HG03060 (cell line): Measurements from ENCODE around the gene ATRIP.

ENCODE experiments used
- ATAC-seq: cut with Tn5 transposase; IDR thresholded peaks from one replicate; pipeline ENCODE4 v1.9.1; 2021; ENCODE audit warnings: low read depth, moderate number of reproducible peaks; ENCODE audit not compliant: unreplicated experiment

ATRIP gene

DNA sequence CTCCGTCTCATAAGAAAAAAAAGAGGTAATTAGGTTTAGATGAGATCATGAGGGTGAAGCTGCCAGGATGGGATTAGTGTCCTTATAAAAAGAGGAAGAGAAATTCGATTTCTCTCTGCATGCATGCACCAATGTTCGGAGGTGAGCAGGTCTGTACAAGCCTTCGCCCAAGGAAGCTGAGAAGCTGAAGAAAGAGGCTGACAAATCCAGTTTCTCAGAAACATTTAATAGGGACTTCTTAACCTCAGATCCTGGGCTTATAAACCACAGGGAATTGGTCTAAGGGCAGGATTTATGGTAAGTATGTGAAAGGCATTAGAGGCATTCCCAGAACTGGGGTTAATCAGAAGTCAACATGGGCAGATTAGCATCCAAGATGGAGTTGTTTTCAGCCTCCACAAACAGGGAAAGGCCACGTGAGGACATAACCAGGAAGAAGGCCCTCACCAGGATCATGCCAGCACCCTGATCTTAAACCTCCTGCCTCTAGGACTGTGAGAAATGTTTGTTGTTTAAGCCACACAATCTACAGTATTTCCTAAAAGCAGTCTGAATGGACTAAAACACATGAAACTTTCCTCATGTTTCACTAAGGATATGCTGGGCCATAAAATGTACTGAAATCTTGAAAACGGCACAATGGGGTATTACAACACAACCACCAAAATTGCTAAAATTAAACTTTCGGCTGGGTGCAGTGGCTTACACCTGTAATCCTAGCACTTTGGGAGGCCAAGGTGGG is 46.1 kb downstream of the ATRIP start:
- no peak for ATAC-seq

DNA sequence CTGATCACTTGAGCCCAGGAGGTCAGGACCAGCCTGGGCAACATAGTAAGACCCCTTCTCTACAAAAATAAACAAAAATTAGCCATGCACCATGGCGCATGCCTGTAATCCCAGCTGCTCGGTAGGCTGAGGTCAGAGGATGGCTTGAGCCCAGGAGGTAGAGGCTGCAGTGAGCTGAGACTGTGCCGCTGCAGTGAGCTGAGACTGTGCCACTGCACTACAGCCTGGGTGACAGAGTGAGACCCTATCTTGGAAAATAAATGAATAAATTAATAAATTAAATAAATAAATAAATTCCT is 46.6 kb downstream of the ATRIP start:
- ATAC-seq = no peak

DNA sequence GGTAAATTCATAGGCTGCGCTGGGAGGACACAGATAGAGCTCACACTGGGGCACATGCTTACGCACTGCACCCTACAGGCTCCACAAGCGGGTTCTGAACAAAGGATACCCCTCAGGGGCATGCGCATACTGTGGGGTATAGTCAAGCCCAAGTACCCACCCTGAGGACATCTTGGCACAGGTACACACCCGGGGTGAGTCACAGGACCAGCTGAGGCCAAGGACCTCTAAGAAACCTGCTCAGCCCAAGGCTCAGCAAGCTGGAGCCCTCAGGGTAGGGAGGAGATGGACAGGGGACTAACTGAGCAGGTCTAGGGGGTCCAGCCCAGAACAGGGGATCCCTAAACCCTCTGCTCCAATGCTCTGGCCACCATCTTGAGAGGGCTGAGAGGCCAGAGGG is 54.1 kb downstream of the ATRIP start:
- ATAC-seq = no peak

DNA sequence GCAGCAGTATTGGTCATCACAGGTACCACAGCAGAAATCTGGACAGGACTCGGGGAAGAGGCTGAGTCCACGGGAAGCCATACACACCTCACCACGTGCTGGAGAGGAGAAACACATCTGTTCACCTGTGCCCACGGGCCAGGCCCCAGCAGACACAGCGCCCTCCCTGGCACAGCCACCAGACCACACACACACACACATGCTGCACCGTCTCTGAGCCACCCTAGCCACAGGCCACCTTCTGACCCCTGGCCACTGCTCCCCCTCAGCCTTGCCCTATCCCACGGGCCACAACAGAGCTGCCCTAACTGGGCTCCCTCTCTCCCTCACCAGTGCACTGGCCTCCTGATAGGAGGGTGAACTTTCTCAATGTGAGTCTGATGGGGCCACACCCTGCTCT is 54.7 kb downstream of the ATRIP start:
- no peak for ATAC-seq

DNA sequence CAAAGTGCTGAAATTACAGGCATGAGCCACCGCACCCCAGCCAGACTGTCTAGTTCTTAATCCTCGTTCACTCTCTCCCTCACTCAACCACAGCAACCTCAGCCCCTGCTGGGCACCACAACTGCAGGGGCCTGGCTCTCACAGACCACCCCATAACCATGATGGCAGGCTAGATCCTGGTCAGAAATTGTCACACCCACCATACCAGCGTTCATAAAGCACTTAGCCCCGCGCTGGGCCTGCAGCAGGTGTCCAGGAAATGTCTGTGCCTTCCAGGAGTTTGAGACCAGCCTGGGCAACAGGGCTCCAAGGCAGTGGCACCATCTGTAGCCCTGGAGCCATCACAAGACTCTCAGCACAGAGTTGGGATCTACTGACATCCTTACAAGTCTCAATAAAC is 55.6 kb downstream of the ATRIP start:
- no peak for ATAC-seq

DNA sequence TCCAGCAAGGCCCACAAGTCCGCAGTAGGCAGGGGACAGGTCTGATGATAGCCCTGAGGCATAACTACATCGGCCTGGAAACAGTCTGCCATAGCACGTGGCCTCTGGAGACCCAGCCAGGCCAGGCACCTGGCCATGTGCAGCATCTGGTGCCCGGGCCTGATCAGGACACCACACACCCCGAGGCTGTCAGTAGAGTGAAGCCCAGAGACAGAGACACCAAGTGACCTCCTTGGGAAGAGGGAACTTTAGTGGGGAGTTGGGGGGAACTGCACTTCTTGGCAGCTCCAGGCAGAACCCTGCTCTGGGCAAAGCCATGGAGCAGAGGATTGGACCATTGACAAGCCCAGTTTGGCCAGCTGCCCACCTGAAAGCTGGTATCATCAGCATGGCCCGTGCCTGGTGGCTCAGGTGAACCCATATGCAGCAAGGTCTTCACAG is 56.2 kb downstream of the ATRIP start:
- ATAC-seq = no peak

DNA sequence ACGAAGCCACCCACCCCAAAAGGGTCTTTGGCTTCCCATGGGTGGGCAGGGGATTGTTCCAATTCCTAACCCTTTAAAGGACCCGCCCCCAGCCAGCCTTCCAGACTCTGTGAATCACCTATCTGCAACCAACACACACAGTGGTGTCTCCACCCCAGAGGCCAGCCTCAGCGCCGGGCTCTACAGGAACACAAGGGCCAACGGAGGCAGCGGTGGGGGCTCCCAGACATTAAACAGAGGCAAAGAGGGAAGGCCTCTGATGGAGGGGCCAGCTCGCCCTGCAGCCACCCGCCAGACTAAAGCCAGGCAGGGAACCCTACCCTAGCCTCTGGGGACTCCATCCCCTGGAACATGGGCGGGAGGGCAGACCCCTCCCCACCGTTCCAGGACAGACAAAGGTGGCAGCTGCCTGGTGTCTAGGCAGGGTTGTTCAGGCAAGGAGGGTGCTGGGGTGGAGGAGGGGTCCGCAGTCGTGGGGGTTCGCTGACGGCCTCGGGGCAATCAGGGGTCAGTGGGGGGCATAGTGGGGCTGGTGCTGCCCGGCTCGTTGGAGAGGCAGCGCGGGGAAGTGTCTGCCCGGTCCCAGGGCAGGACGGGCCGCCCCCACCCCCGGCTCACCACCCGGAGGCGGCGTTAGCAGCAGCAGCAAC is 57.0 kb downstream of the ATRIP start:
- ATAC-seq = no peak

DNA sequence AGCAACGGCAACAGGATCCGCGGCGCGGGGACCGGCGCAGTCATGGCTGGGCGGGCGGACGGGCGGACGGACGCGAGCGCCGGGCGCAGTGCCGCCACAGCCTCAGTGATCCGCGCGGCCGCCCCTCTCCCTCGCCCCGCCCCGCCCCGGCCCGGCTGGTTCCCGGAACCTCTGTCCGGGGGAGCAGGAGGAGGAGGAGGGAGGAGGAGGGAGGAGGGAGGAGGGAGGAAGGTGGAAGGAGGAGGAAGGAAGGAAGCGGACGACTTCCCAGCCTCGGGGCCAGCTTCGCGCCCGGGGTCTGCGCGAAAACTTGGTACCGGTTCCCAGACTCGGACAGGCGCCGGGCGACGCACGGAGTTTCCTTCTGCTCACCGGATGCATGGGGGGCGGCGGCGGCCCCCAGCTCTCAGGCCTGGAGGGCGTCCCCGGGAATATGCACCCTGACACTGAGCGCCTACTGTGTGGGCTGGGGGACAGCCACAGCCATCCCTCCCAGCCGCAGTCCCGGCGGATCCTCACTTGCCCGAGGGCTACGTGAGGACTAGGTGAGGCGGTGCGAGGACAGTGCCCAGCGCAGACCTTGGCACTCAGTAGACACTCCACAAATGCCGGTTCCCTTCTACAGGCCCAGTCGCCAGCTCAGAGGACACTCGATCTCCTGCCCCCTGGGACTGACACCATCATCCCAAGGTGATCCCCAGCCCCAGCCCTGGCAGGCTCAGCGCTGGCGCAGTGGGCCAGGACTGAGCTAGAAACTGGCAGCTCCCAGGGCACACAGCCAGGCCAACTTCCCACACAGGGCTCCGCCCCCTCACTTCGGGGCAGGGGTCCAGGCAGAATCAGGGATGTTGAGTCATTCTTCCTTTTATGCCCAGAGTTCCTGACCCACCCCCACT is 57.8 kb downstream of the ATRIP start, which contains the start of gene SHISA5:
Gene SHISA5 (minus strand): TSS at position 124 of the 896 bp plus-strand sequence. CDS start 80 bp downstream, at position 44.
- ATAC-seq = no peak

DNA sequence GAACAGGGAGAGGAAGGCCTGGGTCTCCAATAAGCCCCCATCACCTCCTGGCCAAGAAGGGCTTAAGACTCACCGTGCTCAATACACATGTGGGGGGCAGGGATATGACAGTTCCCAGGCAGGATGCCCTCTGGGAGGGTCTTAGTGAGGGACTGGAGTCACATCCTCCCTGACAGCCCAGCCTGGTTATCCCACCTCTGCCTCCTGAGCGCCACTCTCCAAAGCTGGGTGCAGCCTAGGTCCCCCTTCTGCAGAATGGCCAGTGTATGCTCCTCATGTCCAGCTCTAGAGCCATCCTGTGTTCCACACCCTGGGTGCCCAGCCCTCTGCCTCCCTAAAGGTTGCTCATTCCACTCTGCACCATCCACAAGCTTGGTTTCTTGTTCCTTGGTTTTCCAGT is 58.6 kb downstream of the ATRIP start:
- no peak for ATAC-seq

DNA sequence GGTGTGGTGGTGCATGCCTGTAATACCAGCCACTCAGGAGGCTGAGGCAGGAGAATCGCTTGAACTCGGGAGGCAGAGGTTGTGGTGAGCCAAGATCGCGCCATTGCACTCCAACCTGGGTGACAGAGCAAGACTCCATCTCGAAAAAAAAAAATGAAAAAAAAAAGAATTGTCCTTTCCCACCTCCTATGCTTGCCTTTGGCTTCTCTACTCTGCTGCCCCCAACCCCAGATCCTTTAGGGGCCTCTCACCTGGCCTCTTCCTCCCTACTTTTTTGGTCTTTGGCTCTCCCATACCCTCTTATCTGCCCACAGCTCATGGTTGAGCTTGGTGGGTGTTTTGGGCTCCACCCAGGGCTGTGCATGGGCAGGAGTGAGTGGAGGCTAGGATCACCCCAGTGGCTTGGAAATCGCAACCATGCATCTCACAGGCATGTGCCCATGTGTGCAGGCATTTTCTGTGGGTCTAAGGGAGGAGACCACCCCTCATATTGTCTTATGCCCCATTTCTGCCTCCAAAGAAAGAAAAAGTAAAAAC is 59.5 kb downstream of the ATRIP start:
- ATAC-seq = no peak

DNA sequence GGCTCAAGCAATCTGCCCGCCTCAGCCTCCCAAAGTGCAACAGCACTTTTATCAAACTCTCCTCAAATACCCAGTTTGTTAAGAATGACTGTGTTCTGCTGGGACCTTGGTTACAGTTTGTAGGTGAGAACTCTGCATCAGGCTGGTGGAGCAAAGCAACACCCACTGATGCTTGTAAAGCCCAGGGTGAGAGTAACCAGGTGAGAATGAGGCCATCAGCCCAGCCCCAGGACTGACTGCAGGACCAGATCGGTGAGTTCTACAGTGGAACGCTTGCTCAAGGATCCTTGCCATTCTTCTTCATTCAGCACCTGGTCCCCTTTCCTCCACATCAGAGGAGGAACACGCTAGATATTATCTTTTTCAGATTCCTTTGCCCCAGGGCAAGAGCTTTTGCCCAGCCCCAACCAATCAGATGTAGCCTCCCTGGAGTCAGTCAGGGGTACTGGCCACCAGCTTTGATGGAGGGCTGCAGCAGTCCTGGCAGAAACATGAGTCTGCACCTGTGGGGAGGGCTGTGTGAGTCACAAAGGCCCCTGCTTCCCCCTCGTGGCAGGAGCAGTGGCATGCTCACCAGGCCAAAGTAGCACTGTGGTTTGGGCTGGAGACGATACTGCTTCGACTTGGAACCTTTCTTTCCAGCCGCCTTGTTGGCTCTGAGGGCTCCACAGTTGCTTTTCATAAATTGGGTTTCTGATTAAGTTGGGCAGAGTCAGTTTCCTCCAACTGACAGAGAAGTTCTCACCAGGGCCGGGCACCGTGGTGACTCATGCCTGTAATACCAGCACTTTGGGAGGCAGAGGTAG is 60.9 kb downstream of the ATRIP start:
- no peak for ATAC-seq

DNA sequence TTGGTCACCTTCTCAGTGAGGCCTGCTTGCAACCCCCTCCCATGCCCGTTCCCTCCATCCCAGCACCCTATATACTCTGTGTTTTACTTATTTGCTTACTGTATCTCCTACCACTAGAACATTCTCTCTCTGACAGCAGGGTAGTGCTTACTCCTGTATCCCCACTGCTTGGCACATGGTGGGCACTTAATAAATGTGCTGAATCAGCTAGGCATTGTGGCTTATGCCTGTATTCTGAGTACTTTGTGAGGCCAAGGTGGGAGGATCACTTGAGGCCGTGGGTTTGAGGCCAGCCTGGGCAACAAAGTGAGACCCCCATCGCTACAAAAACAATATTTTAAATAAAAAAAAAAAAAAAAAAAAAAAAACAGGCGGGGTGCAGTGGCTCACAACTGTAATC is 65.0 kb downstream of the ATRIP start:
- no peak for ATAC-seq

DNA sequence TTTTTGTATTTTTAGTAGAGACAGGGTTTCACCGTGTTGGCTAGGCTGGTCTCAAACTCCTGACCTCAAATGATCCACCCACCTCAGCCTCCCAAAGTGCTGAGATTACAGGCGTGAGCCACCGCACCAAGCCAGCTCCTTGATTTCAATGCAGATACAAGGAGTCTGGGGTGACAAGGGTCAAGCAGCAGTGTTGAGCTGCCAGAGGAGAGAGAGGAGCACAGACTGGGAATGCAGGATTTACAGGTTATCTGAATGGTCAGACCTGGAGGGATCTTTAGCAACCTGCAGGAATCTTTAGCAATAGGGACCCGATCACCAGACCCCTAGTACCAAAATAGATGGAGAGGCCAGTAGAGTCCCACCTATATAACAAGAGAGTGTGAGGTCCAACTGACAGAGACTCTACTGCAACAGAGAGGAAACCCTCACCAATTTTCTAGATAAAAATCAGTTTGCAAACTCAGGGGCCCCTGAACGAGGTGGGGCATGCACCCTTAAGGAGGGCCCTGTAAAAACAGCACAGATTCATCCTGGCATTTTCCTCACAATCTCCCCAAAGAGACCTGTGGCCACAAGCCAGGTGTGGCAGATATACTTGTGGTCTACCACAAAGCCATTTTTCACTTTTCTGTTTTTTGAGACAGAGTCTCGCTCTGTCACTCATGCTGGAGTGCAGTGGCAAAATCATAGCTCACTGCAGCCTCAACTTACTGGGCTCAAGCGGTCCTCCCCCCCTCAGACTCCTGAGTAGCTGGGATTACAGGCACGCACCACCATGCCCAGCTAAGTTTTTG is 68.1 kb downstream of the ATRIP start:
- no peak for ATAC-seq
